Measurements from ENCODE around the gene SLC6A11. TPM values are rescaled to one million over a fixed set of nuclear protein-coding genes. Genes with fewer than 3 reads are reported as not detected.
A peak's percentile ranks its signal among the peaks of the same experiment; 100 is the strongest.

Gene SLC6A11
- total and polyA plus RNA-seq, 12 donors: 0.05 TPM; not detected in 11

- H3K27ac ChIP-seq: peak overlapping the region in 7 of 10 donors; percentile 15 to 79 (median 54)
- intact Hi-C loops (cut with DNase I): no loop called here
These were observed 139.9 kb downstream of the SLC6A11 start for GRCh38 chr3:10955711-10956453.

GRCh38 chr3:10956531-10956930 is 140.5 kb downstream of the SLC6A11 start:
- H3K27ac ChIP-seq: peak overlapping the region in 7 of 10 donors; percentile 15 to 79 (median 54)
- no peak overlapping the region for H3K4me3 ChIP-seq
- peak in 6 of 8 donors; percentile 6 to 45 (median 29) for ATAC-seq
- H3K9me3 ChIP-seq: no peaks in the 10 kb centered on the region
- intact Hi-C loops (cut with DNase I): no loop called here
- peaks cover 0 to 41% (median 26%) of the 10 kb centered on the region in 9 donors for H3K4me1 ChIP-seq
- no peak for TF ChIP-seq CTCF (IDR thresholded peaks at IDR 0.05)
- 66 to 69% methylated on average over 4 of the region's 4 CpGs for WGBS, 2 donors
- DNase-seq: no peak
- H3K27me3 ChIP-seq: peaks cover 0 to 14% (median 0%) of the 10 kb centered on the region in 7 donors
- H3K36me3 ChIP-seq: no peaks in the 10 kb centered on the region

More at GRCh38 chr3:10955711-10956453, 139.9 kb downstream of the SLC6A11 start:
- ATAC-seq (peak in 7 of 8 donors; percentile 45 to 90 (median 85)), DNase-seq (peak; percentile 37 to 60)
- TF ChIP-seq CTCF (IDR thresholded peaks at IDR 0.05): no peak
- Histone ChIP-seq H3K27me3 (peaks cover 0 to 18% (median 0%) of the 10 kb centered on the region in 7 donors), H3K9me3 (no peaks in the 10 kb centered on the region), H3K4me3 (no peak overlapping the region), H3K36me3 (no peaks in the 10 kb centered on the region), H3K4me1 (peaks cover 0 to 44% (median 26%) of the 10 kb centered on the region in 9 donors)
- WGBS, 2 donors: 50 to 58% methylated on average over 15 of the region's 15 CpGs

GRCh38 chr3:10956986-10957385 is 141.0 kb downstream of the SLC6A11 start:
- ATAC-seq (peak in 7 of 8 donors; percentile 10 to 53 (median 41)), DNase-seq (peak; percentile 39)
- no peak for TF ChIP-seq CTCF (IDR thresholded peaks at IDR 0.05)
- peak overlapping the region in 6 of 10 donors; percentile 15 to 79 (median 63) for H3K27ac ChIP-seq
- no peak overlapping the region for H3K4me3 ChIP-seq
- no peaks in the 10 kb centered on the region for H3K36me3 ChIP-seq
- 25 to 27% methylated on average over 6 of the region's 6 CpGs for WGBS, 2 donors
- peaks cover 0 to 14% (median 0%) of the 10 kb centered on the region in 7 donors for H3K27me3 ChIP-seq
- H3K4me1 ChIP-seq: peaks cover 0 to 41% (median 26%) of the 10 kb centered on the region in 9 donors
- H3K9me3 ChIP-seq: no peaks in the 10 kb centered on the region
- intact Hi-C loops (cut with DNase I): no loop called here

- TF ChIP-seq CTCF (IDR thresholded peaks at IDR 0.05): no peak
- no peaks in the 10 kb centered on the region for H3K36me3 ChIP-seq
- ATAC-seq (peak in 6 of 8 donors; percentile 15 to 85 (median 38)), DNase-seq (peak; percentile 65 to 69)
- intact Hi-C loops (cut with DNase I): no loop called here
- H3K4me1 ChIP-seq: peaks cover 0 to 41% (median 26%) of the 10 kb centered on the region in 9 donors
- H3K27me3 ChIP-seq: peaks cover 0 to 7% (median 0%) of the 10 kb centered on the region in 7 donors
- H3K4me3 ChIP-seq: no peak overlapping the region
- H3K27ac ChIP-seq: peak overlapping the region in 1 of 10 donors; percentile 79
- H3K9me3 ChIP-seq: no peaks in the 10 kb centered on the region
- 46 to 50% methylated on average over 17 of the region's 17 CpGs for WGBS, 2 donors
These were observed 142.1 kb downstream of the SLC6A11 start for GRCh38 chr3:10957976-10958749.
